H9 (cell line): ENCODE results near the gene IL16. TPM values are rescaled to one million over a fixed set of nuclear protein-coding genes. Genes with fewer than 3 reads are reported as not detected.

ENCODE experiments used
- DNase-seq: peaks from one replicate; pipeline ENCODE4 v3.0.0-alpha.2; 2017
- H2AFZ ChIP-seq: one replicate; pipeline ENCODE4 v1.6.1; 2013; ENCODE audit warnings: mild to moderate bottlenecking, low read length, control low read depth, moderate library complexity
- H2AK5ac ChIP-seq: 2 replicates; pipeline ENCODE4 v1.6.1; 2013; ENCODE audit warnings: low read length, control low read depth, mixed read lengths; ENCODE audit not compliant: insufficient read length
- H2BK120ac ChIP-seq: one replicate; pipeline ENCODE4 v1.6.1; 2013; ENCODE audit warnings: low read depth, mild to moderate bottlenecking, low read length, control low read depth, inconsistent platforms; ENCODE audit not compliant: poor library complexity, severe bottlenecking
- H2BK12ac ChIP-seq: 2 replicates; pipeline ENCODE4 v1.6.1; 2013; ENCODE audit warnings: low read length, control low read depth, mixed read lengths, low read depth; ENCODE audit not compliant: insufficient read length
- H2BK15ac ChIP-seq: 2 replicates; pipeline ENCODE4 v1.6.1; 2013; ENCODE audit warnings: low read depth, low read length, control low read depth
- H2BK20ac ChIP-seq: one replicate; pipeline ENCODE4 v1.6.1; 2013; ENCODE audit warnings: low read depth, mild to moderate bottlenecking, low read length, control low read depth, inconsistent platforms; ENCODE audit not compliant: poor library complexity, severe bottlenecking
- H2BK5ac ChIP-seq: 2 replicates; pipeline ENCODE4 v1.6.1; 2013; ENCODE audit warnings: low read length, control low read depth, mixed read lengths; ENCODE audit not compliant: insufficient read length
- H3K14ac ChIP-seq: 2 replicates; pipeline ENCODE4 v1.6.1; 2013; ENCODE audit warnings: low read length, control low read depth; ENCODE audit not compliant: insufficient read depth
- H3K18ac ChIP-seq: 2 replicates; pipeline ENCODE4 v1.6.1; 2013; ENCODE audit warnings: low read depth, mild to moderate bottlenecking, mixed read lengths, low read length, control low read depth; ENCODE audit not compliant: insufficient read length
- H3K23ac ChIP-seq: 2 replicates; pipeline ENCODE4 v1.6.1; 2013; ENCODE audit warnings: low read length, control low read depth, mixed read lengths, low read depth; ENCODE audit not compliant: insufficient read length
- H3K23me2 ChIP-seq: 2 replicates; pipeline ENCODE4 v1.6.1; 2013; ENCODE audit warnings: low read depth, mild to moderate bottlenecking, mixed read lengths, low read length, control low read depth; ENCODE audit not compliant: insufficient read length, poor library complexity, severe bottlenecking
- H3K27ac ChIP-seq: 2 replicates; pipeline ENCODE4 v1.5.1; 2013; ENCODE audit warnings: low read length, control low read depth, mixed read lengths, low read depth; ENCODE audit not compliant: insufficient read length
- H3K27me3 ChIP-seq: 2 replicates; pipeline ENCODE4 v1.6.1; 2013; ENCODE audit warnings: low read length, control low read depth, inconsistent platforms; ENCODE audit not compliant: insufficient read depth
- H3K4ac ChIP-seq: 2 replicates; pipeline ENCODE4 v1.6.1; 2013; ENCODE audit warnings: low read depth, mild to moderate bottlenecking, control low read depth, inconsistent platforms, low read length, moderate library complexity
- H3K4me1 ChIP-seq: 2 replicates; pipeline ENCODE4 v1.6.1; 2013; ENCODE audit warnings: low read length, control low read depth, inconsistent platforms; ENCODE audit not compliant: insufficient read depth
- H3K4me2 ChIP-seq: 2 replicates; pipeline ENCODE4 v1.6.1; 2013; ENCODE audit warnings: low read length, control low read depth, mixed read lengths; ENCODE audit not compliant: insufficient read length, insufficient read depth
- H3K56ac ChIP-seq: 2 replicates; pipeline ENCODE4 v1.6.1; 2013; ENCODE audit warnings: low read depth, mild to moderate bottlenecking, mixed read lengths, low read length, control low read depth; ENCODE audit not compliant: insufficient read length
- H3K79me1 ChIP-seq: 2 replicates; pipeline ENCODE4 v1.6.1; 2013; ENCODE audit warnings: low read depth, mild to moderate bottlenecking, moderate library complexity, low read length, control low read depth, inconsistent platforms; ENCODE audit not compliant: insufficient read depth, poor library complexity, severe bottlenecking
- H3K79me2 ChIP-seq: 2 replicates; pipeline ENCODE4 v1.6.1; 2013; ENCODE audit warnings: low read length, control low read depth, inconsistent platforms; ENCODE audit not compliant: insufficient read depth
- H3K9ac ChIP-seq: 2 replicates; pipeline ENCODE4 v1.6.1; 2013; ENCODE audit warnings: low read length, control low read depth, mixed read lengths; ENCODE audit not compliant: insufficient read length; ENCODE audit errors: extremely low read depth
- H3K9me3 ChIP-seq: one replicate; pipeline ENCODE4 v1.6.1; 2013; ENCODE audit warnings: low read depth, low read length, inconsistent platforms; ENCODE audit not compliant: control insufficient read depth
- H3T11ph ChIP-seq: one replicate; pipeline ENCODE4 v1.6.1; 2013; ENCODE audit warnings: mild to moderate bottlenecking, low read length, control low read depth, inconsistent platforms
- H4K20me1 ChIP-seq: one replicate; pipeline ENCODE4 v1.6.1; 2013; ENCODE audit not compliant: control insufficient read depth, insufficient read length, insufficient read depth
- H4K5ac ChIP-seq: 2 replicates; pipeline ENCODE4 v1.6.1; 2013; ENCODE audit warnings: low read depth, mild to moderate bottlenecking, mixed read lengths, low read length, control low read depth; ENCODE audit not compliant: insufficient read length
- H4K8ac ChIP-seq: replicated peaks from 2 replicates; pipeline ENCODE4 v1.6.1; 2013; ENCODE audit warnings: low read length, control low read depth, mixed read lengths, low read depth; ENCODE audit not compliant: insufficient read length
- H4K91ac ChIP-seq: 2 replicates; pipeline ENCODE4 v1.6.1; 2013; ENCODE audit warnings: low read depth, mild to moderate bottlenecking, moderate library complexity, mixed read lengths, low read length, control low read depth; ENCODE audit not compliant: insufficient read length
- H3K27ac Mint-ChIP-seq, 3 experiments: 2 replicates in 2 of 3; 3 replicates in 1 of 3; pipeline ENCODE4 v1.8.0; 2020 to 2021; ENCODE audit warnings: mixed read lengths in 3 of 3, mild to moderate bottlenecking in 1 of 3, moderate library complexity in 1 of 3
- H3K27me3 Mint-ChIP-seq: 2 replicates; pipeline ENCODE4 v1.8.0; 2021; ENCODE audit warnings: low read depth, mild to moderate bottlenecking, moderate library complexity, mixed read lengths
- H3K36me3 Mint-ChIP-seq, 3 experiments: 2 replicates in 2 of 3; 3 replicates in 1 of 3; pipeline ENCODE4 v1.8.0; 2020 to 2021; ENCODE audit warnings: low read depth in 3 of 3, mixed read lengths in 3 of 3; ENCODE audit not compliant: insufficient read depth in 1 of 3
- H3K4me1 Mint-ChIP-seq, 2 experiments: 2 replicates each; pipeline ENCODE4 v1.8.0; 2020; ENCODE audit warnings: mixed read lengths in 2 of 2
- H3K4me3 Mint-ChIP-seq, 2 experiments: 2 replicates in 1 of 2; 3 replicates in 1 of 2; pipeline ENCODE4 v1.8.0; 2020 to 2021; ENCODE audit warnings: mild to moderate bottlenecking in 2 of 2, mixed read lengths in 2 of 2, moderate library complexity in 1 of 2
- H3K9me3 Mint-ChIP-seq, 2 experiments: 2 replicates in 1 of 2; 3 replicates in 1 of 2; pipeline ENCODE4 v1.8.0; 2020; ENCODE audit warnings: mild to moderate bottlenecking in 2 of 2, mixed read lengths in 2 of 2, moderate library complexity in 1 of 2
- WGBS: extraction: QIAGEN DNeasy Blood & Tissue Kit; methylation state at CpG from one replicate; pipeline ENCODE4 v1.1.7; 2013; ENCODE audit warnings: missing lambda C conversion rate, low lambda C conversion rate, mixed read lengths; ENCODE audit not compliant: insufficient read length; ENCODE audit errors: extremely low coverage; 5-methylcytosine and 5-hydroxymethylcytosine counted together
- total RNA-seq: library from RNA; stranded (reverse); gene quantifications from 2 replicates; pipeline ENCODE4 v1.2.1, GENCODE V29; 2021
- TF ChIP-seq, protein P1 (sequence below): fragments of 200-600 bp; sonication (generic); conservative IDR thresholded peaks from 3 replicates; pipeline ENCODE4 v1.8.0; 2021; ENCODE audit warnings: antibody characterized with exemption, mild to moderate bottlenecking

Gene IL16
- total RNA-seq, 1 experiment from 2014 or later = 0.28 TPM

DNA sequence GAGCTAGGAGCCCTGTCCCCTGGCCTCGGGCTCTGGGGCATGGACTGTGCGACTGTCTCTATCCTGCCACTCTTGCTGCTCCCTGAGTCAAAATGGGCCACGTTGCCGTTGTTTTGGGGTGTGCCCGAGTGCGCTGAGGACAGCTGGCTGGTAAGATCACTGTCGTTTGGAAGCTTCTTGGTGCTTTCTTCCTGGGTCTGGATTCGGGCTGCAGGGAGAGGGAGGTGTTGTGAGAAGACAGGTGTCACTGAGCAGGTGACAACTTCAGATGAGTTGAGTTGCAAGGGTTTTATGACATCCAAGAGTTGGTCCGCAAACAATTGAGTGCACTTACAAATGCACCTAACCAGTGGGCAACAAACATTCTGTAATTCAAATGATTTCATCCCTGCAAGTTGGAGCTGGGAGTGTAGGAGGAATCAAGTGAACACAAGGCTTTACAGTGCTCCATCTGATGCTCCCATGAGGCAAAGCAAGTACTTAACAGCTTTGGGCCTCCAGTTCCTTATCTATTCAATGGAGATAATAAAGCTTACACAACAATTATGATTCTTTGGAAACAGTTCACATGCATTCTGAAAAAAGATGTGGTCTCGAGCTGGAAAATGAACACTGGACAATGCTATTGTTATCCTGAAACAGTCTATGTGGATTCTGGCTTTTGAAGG lies 138.2 kb downstream of the IL16 start:
- Histone ChIP-seq H3K23me2 (no peaks in the 10 kb centered on the region), H3K27ac (no peak overlapping the region), H2BK5ac (no peak overlapping the region), H2AFZ (no peak overlapping the region), H3K56ac (no peak overlapping the region), H4K8ac (no peak overlapping the region), H3K27me3 (no peaks in the 10 kb centered on the region), H3K79me1 (no peaks in the 10 kb centered on the region), H3K18ac (no peak overlapping the region), H3K79me2 (no peaks in the 10 kb centered on the region), H3K9me3 (no peaks in the 10 kb centered on the region), H3T11ph (no peak overlapping the region), H3K4ac (no peak overlapping the region), H4K91ac (no peak overlapping the region), H3K23ac (no peak overlapping the region), H2BK15ac (no peak overlapping the region), H2BK120ac (no peak overlapping the region), H3K4me2 (no peak overlapping the region), H4K5ac (no peak overlapping the region), H2AK5ac (no peak overlapping the region), H4K20me1 (no peaks in the 10 kb centered on the region), H2BK12ac (no peak overlapping the region), H2BK20ac (no peak overlapping the region), H3K9ac (no peak overlapping the region), H3K4me1 (no peaks in the 10 kb centered on the region), H3K14ac (no peak overlapping the region)
- TF ChIP-seq, protein P1, sequence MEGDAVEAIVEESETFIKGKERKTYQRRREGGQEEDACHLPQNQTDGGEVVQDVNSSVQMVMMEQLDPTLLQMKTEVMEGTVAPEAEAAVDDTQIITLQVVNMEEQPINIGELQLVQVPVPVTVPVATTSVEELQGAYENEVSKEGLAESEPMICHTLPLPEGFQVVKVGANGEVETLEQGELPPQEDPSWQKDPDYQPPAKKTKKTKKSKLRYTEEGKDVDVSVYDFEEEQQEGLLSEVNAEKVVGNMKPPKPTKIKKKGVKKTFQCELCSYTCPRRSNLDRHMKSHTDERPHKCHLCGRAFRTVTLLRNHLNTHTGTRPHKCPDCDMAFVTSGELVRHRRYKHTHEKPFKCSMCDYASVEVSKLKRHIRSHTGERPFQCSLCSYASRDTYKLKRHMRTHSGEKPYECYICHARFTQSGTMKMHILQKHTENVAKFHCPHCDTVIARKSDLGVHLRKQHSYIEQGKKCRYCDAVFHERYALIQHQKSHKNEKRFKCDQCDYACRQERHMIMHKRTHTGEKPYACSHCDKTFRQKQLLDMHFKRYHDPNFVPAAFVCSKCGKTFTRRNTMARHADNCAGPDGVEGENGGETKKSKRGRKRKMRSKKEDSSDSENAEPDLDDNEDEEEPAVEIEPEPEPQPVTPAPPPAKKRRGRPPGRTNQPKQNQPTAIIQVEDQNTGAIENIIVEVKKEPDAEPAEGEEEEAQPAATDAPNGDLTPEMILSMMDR = no peak
- H3K36me3 Mint-ChIP-seq = no peaks in the 10 kb centered on the region
- no CpG with 5 or more reads among the region's 10 CpGs for WGBS
- H3K4me3 Mint-ChIP-seq = no peak overlapping the region
- no peaks in the 10 kb centered on the region for H3K9me3 Mint-ChIP-seq
- no peak for DNase-seq
- no peaks in the 10 kb centered on the region; the same call in 1 of the 2 replicates for H3K27me3 Mint-ChIP-seq
- peak overlapping the region; percentile 10 to 50 (median 33); a peak in 2 of 7 replicates for H3K27ac Mint-ChIP-seq
- H3K4me1 Mint-ChIP-seq = 0 out of 4 replicates have a peak, but pooled peaks cover 2 to 3% of the 10 kb centered on the region in 2 experiments
